HG03354 (cell line): Measurements from ENCODE around the gene VILL.
"Not testable (repeated sequence)": the region's sequence is repeated elsewhere in the genome, so short reads cannot be mapped to it uniquely, and the experiment has no call there.

Source experiments
- ATAC-seq: cut with Tn5 transposase; IDR thresholded peaks from one replicate; pipeline ENCODE4 v1.9.1; 2021; ENCODE audit warnings: mild to moderate bottlenecking; ENCODE audit not compliant: unreplicated experiment, poor library complexity, severe bottlenecking

The VILL gene

DNA sequence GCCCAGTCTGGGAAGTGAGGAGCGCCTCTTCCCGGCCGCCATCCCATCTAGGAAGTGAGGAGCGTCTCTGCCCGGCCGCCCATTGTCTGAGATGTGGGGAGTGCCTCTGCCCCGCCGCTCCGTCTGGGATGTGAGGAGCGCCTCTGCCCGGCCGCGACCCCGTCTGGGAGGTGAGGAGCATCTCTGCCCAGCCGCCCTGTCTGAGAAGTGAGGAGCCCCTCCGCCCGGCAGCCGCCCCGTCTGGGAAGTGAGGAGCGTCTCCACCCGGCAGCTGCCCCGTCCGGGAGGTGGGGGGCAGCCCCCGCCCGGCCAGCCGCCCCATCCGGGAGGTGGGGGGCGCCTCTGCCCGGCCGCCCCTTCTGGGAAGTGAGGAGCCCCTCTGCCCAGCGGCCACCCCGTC lies 62.7 kb downstream of the VILL start:
- ATAC-seq = not testable (repeated sequence)

DNA sequence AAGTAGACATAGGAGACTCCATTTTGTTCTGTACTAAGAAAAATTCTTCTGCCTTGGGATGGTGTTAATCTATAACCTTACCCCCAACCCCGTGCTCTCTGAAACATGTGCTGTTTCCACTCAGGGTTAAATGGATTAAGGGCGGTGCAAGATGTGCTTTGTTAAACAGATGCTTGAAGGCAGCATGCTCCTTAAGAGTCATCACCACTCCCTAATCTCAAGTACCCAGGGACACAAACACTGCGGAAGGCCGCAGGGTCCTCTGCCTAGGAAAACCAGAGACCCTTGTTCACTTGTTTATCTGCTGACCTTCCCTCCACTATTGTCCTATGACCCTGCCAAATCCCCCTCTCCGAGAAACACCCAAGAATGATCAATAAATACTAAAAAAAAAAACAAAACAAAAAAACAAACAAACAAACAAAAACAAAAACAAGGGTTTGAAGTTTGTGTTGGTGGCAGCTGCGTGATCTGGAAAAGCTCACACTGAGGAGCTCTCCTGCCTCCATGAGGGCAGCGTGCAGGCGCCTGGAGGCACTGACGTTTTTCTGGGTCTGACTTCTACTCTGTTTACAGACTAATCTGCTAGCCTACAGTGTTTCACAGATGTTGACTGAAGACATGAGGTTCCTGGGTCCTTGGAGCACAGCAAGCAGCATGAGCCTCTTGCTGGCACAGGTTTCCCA lies 63.4 kb downstream of the VILL start:
- ATAC-seq = not testable (repeated sequence)

DNA sequence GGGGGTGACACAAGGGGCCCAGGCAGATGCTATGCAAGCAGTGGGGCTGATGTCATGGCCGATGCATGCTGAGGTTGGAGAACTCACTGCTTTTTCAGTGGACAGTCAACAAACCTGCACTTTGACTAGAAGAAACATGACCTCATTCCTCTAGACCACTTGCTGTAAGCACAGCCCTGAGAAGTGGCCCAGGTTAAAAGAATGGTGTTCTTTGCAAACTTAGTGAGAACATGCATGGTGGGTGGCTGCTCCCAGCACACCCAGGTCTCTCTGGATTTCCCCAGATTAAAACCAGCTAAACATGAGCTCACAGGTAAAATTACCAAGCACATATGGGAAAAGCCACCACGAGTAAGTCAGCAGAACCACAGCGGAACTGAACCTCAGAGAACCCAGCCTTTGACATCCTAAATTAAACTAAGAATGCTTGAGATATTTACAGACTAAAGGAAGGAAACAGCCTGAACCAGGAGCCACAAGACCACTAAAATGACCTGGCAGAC lies 64.0 kb downstream of the VILL start:
- ATAC-seq = no peak
